ENCODE results near the gene SULT1B1.

SULT1B1 gene

DNA sequence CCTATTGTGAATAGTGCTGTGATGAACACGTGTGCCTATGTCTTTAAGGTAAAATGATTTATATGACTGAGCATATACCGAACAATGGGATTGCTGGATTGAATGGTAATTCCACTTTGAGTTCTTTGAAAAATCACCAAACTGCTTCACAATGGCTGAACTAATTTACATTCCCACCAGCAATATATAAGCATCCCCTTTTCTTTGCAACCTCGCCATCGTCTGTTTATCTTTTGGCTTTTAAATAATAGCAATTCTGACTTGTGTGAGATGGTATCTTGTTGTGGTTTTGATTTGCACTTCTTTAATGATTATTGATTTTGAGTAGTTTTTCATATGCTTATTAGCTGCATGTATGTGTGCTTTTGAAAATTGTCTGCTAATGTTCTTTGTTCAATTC lies 75.6 kb downstream of the SULT1B1 start:
- no peak for DNase-seq

All from activated effector memory CD4-positive, alpha-beta T cell treated with anti-CD3 and anti-CD28 coated beads, Interleukin-2, amount 50 U/mL, for 16 hours (primary cell).